Psoas muscle (tissue), 8 donors: ENCODE measurements around the gene RABEP2. TPM values are rescaled to one million over a fixed set of nuclear protein-coding genes. Genes with fewer than 3 reads are reported as not detected.
A peak's percentile ranks its signal among the peaks of the same experiment; 100 is the strongest.

Source experiments
- ATAC-seq, 4 donors: fragments of 200-7000 bp; cut with Tn5 transposase; one replicate each; pipeline ENCODE4 v1.9.1; 2020; ENCODE audit warnings: moderate library complexity in 3 of 4, mild to moderate bottlenecking in 2 of 4
- DNase-seq, 2 donors: peaks; one replicate each; pipeline ENCODE4 v3.0.0-alpha.2; 2020
- H3K27ac ChIP-seq: fragments of 200-600 bp; one replicate; pipeline ENCODE4 v1.8.0; 2022
- H3K27me3 ChIP-seq, 3 donors: fragments of 200-600 bp in 1 of 3; one replicate each; pipeline versions ENCODE4 v1.6.1 to v1.8.0; 2013 to 2022; ENCODE audit warnings: low read length in 2 of 3, mild to moderate bottlenecking in 2 of 3, moderate library complexity in 1 of 3; ENCODE audit not compliant: insufficient read depth in 3 of 3
- H3K36me3 ChIP-seq, 2 donors: fragments of 200-600 bp in 1 of 2; one replicate each; pipeline versions ENCODE4 v1.6.1 to v1.8.0; 2013 to 2022; ENCODE audit warnings: low read depth in 1 of 2, mild to moderate bottlenecking in 1 of 2, moderate library complexity in 1 of 2; ENCODE audit not compliant: insufficient read depth in 1 of 2
- H3K4me1 ChIP-seq: fragments of 200-600 bp; one replicate; pipeline ENCODE4 v1.8.0; 2022
- H3K4me3 ChIP-seq: fragments of 200-600 bp; one replicate; pipeline ENCODE4 v1.8.0; 2022; ENCODE audit warnings: mild to moderate bottlenecking
- H3K9me3 ChIP-seq: fragments of 200-600 bp; one replicate; pipeline ENCODE4 v1.8.0; 2022
- CTCF ChIP-seq: fragments of 200-600 bp; IDR thresholded peaks from one replicate; pipeline ENCODE4 v1.8.0; 2022; ENCODE audit warnings: antibody characterized with exemption
- whole genome bisulfite sequencing, 3 donors: extraction: QIAGEN DNeasy Blood & Tissue Kit; methylation state at CpG; one replicate each; pipeline versions ENCODE4 v1.1.6 to v1.1.7; 2013; 5-methylcytosine and 5-hydroxymethylcytosine counted together
- intact Hi-C, 2 donors: fragments of 100-400 bp; cut with DNase I; formaldehyde crosslinking; loops; one replicate each; pipeline versions ENCODE4 v1.11.0 to v1.14.2; 2022
- polyA plus RNA-seq, 3 donors: library from polyadenylated mRNA; stranded (reverse); fragments of 200-250 nt; gene quantifications; one replicate each; pipeline ENCODE4 v1.2.3, GENCODE V29; 2013
- total RNA-seq, 4 donors: library from RNA; stranded (reverse); fragmentation: NEBNext Ultra II Directional in 2 of 4; extraction: Animal tissue kit (Norgen Biotek cat#: 25700) in 2 of 4; gene quantifications; one replicate each; pipeline versions ENCODE4 v1.2.1 to v1.2.4, GENCODE V29; 2021 to 2023
- donor health status: healthy with polysubstance abuse.
- donor health status: DM: no; HTN: no; CAD: no; lungs with moderate emphysema.
- donor health status: Bipolar disorder and iron deficiency.
- donor health status: healthy.
- donor health status: DM: yes; HTN: yes; CAD: no.
- donor health status: DM: no; HTN: no; CAD: no.
- donor health status: DM: no; HTN: no; CAD: no.
- donor health status: DM: yes; HTN: yes; CAD: no.

RABEP2 gene
- total and polyA plus RNA-seq, 7 donors = 3.1 to 22.8 (median 6.2) TPM

DNA sequence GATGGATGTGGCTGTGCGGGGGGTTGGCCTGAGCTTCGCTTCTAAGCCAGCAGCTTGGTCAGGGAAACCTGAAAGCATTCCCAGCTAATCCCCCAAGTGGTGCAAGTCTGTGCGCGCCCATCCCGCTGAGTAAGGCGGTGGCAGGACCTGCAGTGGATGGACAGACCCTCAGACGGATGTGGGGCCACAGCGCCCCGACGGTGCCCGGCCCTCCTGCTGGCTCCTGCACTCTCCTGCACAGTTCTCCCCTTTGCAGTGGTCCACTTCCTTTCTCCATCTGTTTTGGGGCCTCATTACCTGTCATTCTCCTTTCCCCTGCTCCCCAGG is 44.5 kb downstream of the RABEP2 start:
- Histone ChIP-seq H3K27ac (peak overlapping the region; percentile 88), H3K36me3 (peaks cover 0 to 17% of the 10 kb centered on the region in 2 donors), H3K4me1 (peaks cover 37% of the 10 kb centered on the region), H3K4me3 (peak overlapping the region; percentile 83), H3K9me3 (no peaks in the 10 kb centered on the region), H3K27me3 (no peaks in the 10 kb centered on the region)
- TF ChIP-seq CTCF = no peak
- no peak for DNase-seq
- WGBS, 3 donors = 4 to 8% (median 7%) methylated on average over 11 of the region's 11 CpGs
- ATAC-seq = no peak
- intact Hi-C loops = no loop called here

- WGBS, 3 donors = 0 to 1% (median 1%) methylated on average over 58 to 66 of the region's 66 CpGs
- peaks cover 42% of the 10 kb centered on the region for H3K4me1 ChIP-seq
- ATAC-seq (peak; percentile 58 to 81 (median 66)), DNase-seq (peak; percentile 90 to 96)
- peaks cover 0 to 13% of the 10 kb centered on the region in 2 donors for H3K36me3 ChIP-seq
- no peak for TF ChIP-seq CTCF
- H3K27ac ChIP-seq = peak overlapping the region; percentile 88
- peak overlapping the region; percentile 83 for H3K4me3 ChIP-seq
- H3K9me3 ChIP-seq = no peaks in the 10 kb centered on the region
- H3K27me3 ChIP-seq = no peaks in the 10 kb centered on the region
- intact Hi-C loops = no loop called here
Measured at GRCh38 chr16:28879841-28880588, 45.0 kb downstream of the RABEP2 start.

GRCh38 chr16:28879261-28879840 is 45.7 kb downstream of the RABEP2 start:
- peaks cover 43% of the 10 kb centered on the region for H3K4me1 ChIP-seq
- no peak for TF ChIP-seq CTCF
- H3K27ac ChIP-seq = peak overlapping the region; percentile 88
- no peaks in the 10 kb centered on the region for H3K9me3 ChIP-seq
- ATAC-seq (peak; percentile 0 to 4 (median 1)), DNase-seq (no peak)
- peaks cover 0 to 11% of the 10 kb centered on the region in 2 donors for H3K36me3 ChIP-seq
- 1 to 2% (median 1%) methylated on average over 22 to 27 of the region's 27 CpGs for WGBS, 3 donors
- peak overlapping the region; percentile 83 for H3K4me3 ChIP-seq
- H3K27me3 ChIP-seq = no peaks in the 10 kb centered on the region
- intact Hi-C loops = no loop called here

- Histone ChIP-seq H3K27ac (peak within 1 kb of the TSS; percentile 88), H3K27me3 (no peaks in the 10 kb centered on the region), H3K4me1 (peaks cover 42% of the 10 kb centered on the region), H3K4me3 (peak within 1 kb of the TSS; percentile 83), H3K9me3 (no peaks in the 10 kb centered on the region), H3K36me3 (peaks cover 0 to 15% of the 10 kb centered on the region in 2 donors)
- ATAC-seq (peak in 1 of 4 donors; percentile 9), DNase-seq (peak in 1 of 2 donors; percentile 69)
- intact Hi-C loops = no loop called here
- WGBS, 3 donors = 28 to 47% (median 38%) methylated on average over 24 to 25 of the region's 25 CpGs
- TF ChIP-seq CTCF = no peak
Measured at GRCh38 chr16:28878083-28878926, 46.7 kb downstream of the RABEP2 start, which contains the start of gene ATP2A1. Gene ATP2A1 (plus strand): TSS chr16:28878488. CDS start chr16:28878672, 184 bp downstream.
